K562 (cell line): Measurements from ENCODE around the gene GREB1. TPM values are rescaled to one million over a fixed set of nuclear protein-coding genes. Genes with fewer than 3 reads are reported as not detected.

Experiments
- ATAC-seq: fragments of 200-7000 bp; cut with Tn5 transposase; 3 replicates; pipeline ENCODE4 v1.9.1; 2020; ENCODE audit warnings: moderate library complexity
- BruUV-seq: library from RNA; stranded (reverse); fragments of 400-500 nt; replicated peaks from 2 replicates; lab custom pipeline; 2021; lab: Mats Ljungman, UMichigan
- CTCF ChIA-PET: fragments of 300-600 bp; formaldehyde crosslinking; extraction: SDS; loops from one replicate; lab custom pipeline; 2021; ENCODE audit warnings: low intra/inter-chr PET ratio; lab: Yijun Ruan, JAX
- POLR2A ChIA-PET: fragments of 300-600, 350-650 bp; sonication (Branson Sonifier 250); formaldehyde crosslinking; extraction: SDS; loops from one replicate; lab custom pipeline; 2021; ENCODE audit warnings: antibody characterized with exemption, inconsistent platforms; lab: Yijun Ruan, JAX
- DNase-seq, 4 experiments: peaks; one replicate each; pipeline versions ENCODE4 v3.0.0 to v3.0.0-alpha.2; 2011 to 2018; ENCODE audit warnings: low spot score in 3 of 4, mixed read lengths in 3 of 4; ENCODE audit errors: extremely low read depth in 1 of 4
- FAIRE-seq: peaks from 2 replicates; lab custom pipeline; 2011; peaks lifted over from hg19 to GRCh38; lab: Jason Lieb, UNC
- H2AFZ ChIP-seq: 2 replicates; pipeline ENCODE4 v1.6.0; 2011; ENCODE audit warnings: low read depth, low read length, control low read depth, inconsistent platforms
- H3K27ac ChIP-seq: fragments of 200-600 bp; 3 replicates; pipeline ENCODE4 v1.8.0; 2011; ENCODE audit warnings: low read depth, mild to moderate bottlenecking, control low read depth, inconsistent platforms, low read length, moderate library complexity, mixed read lengths; ENCODE audit errors: extremely low read depth
- H3K27me3 ChIP-seq, 2 experiments: fragments of 300-600 bp in 1 of 2; 2 replicates in 1 of 2; 3 replicates in 1 of 2; pipeline versions ENCODE4 v1.6.0 to v1.8.0; 2011; ENCODE audit warnings: inconsistent platforms in 2 of 2, low read length in 2 of 2, mild to moderate bottlenecking in 1 of 2, mixed read lengths in 1 of 2, moderate library complexity in 1 of 2; ENCODE audit not compliant: control insufficient read depth in 2 of 2, insufficient read depth in 2 of 2
- H3K36me3 ChIP-seq: fragments of 300-600 bp; 3 replicates; pipeline ENCODE4 v1.8.0; 2011; ENCODE audit warnings: mild to moderate bottlenecking, low read length, inconsistent platforms; ENCODE audit not compliant: control insufficient read depth, insufficient read depth
- H3K4me1 ChIP-seq, 2 experiments: fragments of 200-600 bp in 1 of 2; replicated peaks in 1 of 2; 2 replicates in 1 of 2; 3 replicates in 1 of 2; pipeline versions ENCODE4 v1.5.1 to v1.8.0; 2011; ENCODE audit warnings: inconsistent platforms in 2 of 2, low read length in 2 of 2, mild to moderate bottlenecking in 1 of 2, mixed read lengths in 1 of 2, moderate library complexity in 1 of 2; ENCODE audit not compliant: control insufficient read depth in 2 of 2, insufficient read depth in 2 of 2
- H3K4me2 ChIP-seq: 2 replicates; pipeline ENCODE4 v1.6.1; 2011; ENCODE audit warnings: low read length, control low read depth, inconsistent platforms, mixed read lengths; ENCODE audit not compliant: insufficient read depth
- H3K4me3 ChIP-seq: fragments of 200-600 bp; sonication (generic), shearing (Covaris generic); 2 replicates; pipeline ENCODE4 v1.5.1; 2016; ENCODE audit warnings: control low read depth, inconsistent platforms
- H3K79me2 ChIP-seq: fragments of 200-600 bp; 3 replicates; pipeline ENCODE4 v1.8.0; 2011; ENCODE audit warnings: low read length, inconsistent platforms; ENCODE audit not compliant: control insufficient read depth, insufficient read depth
- H3K9ac ChIP-seq, 2 experiments: 2 replicates each; pipeline versions ENCODE4 v1.6.0 to v1.6.1; 2011; ENCODE audit warnings: low read depth in 2 of 2, low read length in 2 of 2, control low read depth in 1 of 2, inconsistent platforms in 1 of 2, mild to moderate bottlenecking in 1 of 2, mixed read lengths in 1 of 2; ENCODE audit not compliant: insufficient read depth in 1 of 2
- H3K9me1 ChIP-seq: one replicate; pipeline ENCODE4 v1.6.0; 2011; ENCODE audit warnings: inconsistent platforms, mild to moderate bottlenecking, low read length, moderate library complexity; ENCODE audit not compliant: control insufficient read depth, insufficient read depth
- H3K9me3 ChIP-seq: replicated peaks from 2 replicates; pipeline ENCODE4 v1.5.1; 2011; ENCODE audit warnings: low read depth, low read length, inconsistent platforms; ENCODE audit not compliant: control insufficient read depth, insufficient read depth
- H4K20me1 ChIP-seq: replicated peaks from 2 replicates; pipeline ENCODE4 v1.6.1; 2011; ENCODE audit warnings: low read length, inconsistent platforms, mixed read lengths; ENCODE audit not compliant: control insufficient read depth, insufficient read depth
- GTF2F1 ChIP-seq: IDR thresholded peaks from 2 replicates; pipeline ENCODE4 v1.6.1; 2011; ENCODE audit warnings: low read depth, low read length, improper control_type of control experiment
- KLF6 ChIP-seq: fragments of 250-450 bp; sonication (Bioruptor Pico); IDR thresholded peaks from 2 replicates; pipeline ENCODE4 v1.4.0; 2020; ENCODE audit warnings: mild to moderate bottlenecking, moderate library complexity, borderline replicate concordance
- MCM7 ChIP-seq, 2 experiments: fragments of 450-650 bp; IDR thresholded peaks; 2 replicates each; pipeline ENCODE4 v1.6.1; 2016 to 2018
- MNT ChIP-seq, 2 experiments: fragments of 450-650 bp; conservative IDR thresholded peaks; 2 replicates each; pipeline ENCODE4 v1.6.1; 2017; ENCODE audit warnings: mild to moderate bottlenecking in 2 of 2, moderate library complexity in 2 of 2
- RFX7 ChIP-seq: fragments of 250-450 bp; sonication (Bioruptor Pico); IDR thresholded peaks from 2 replicates; pipeline ENCODE4 v1.5.1; 2021; ENCODE audit warnings: mild to moderate bottlenecking
- TEAD4 ChIP-seq, 2 experiments: sonication (generic) in 1 of 2; formaldehyde crosslinking in 1 of 2; IDR thresholded peaks; 2 replicates each; pipeline versions ENCODE4 v1.6.1 to v1.8.0; 2012 to 2022; ENCODE audit warnings: borderline replicate concordance in 1 of 2, inconsistent platforms in 1 of 2, low read length in 1 of 2, mild to moderate bottlenecking in 1 of 2, missing genetic modification reagents in 1 of 2
- ZEB2 ChIP-seq: fragments of 450-650 bp; IDR thresholded peaks from 2 replicates; pipeline ENCODE4 v1.6.1; 2016
- WGBS: fragments of 100-300 bp; shearing (Covaris generic); methylation state at CpG from one replicate; pipeline ENCODE4 v1.1.6; 2016; ENCODE audit warnings: low coverage, mixed read lengths; ENCODE audit not compliant: insufficient coverage; ENCODE audit errors: missing lambda C conversion rate; 5-methylcytosine and 5-hydroxymethylcytosine counted together
- in situ Hi-C: fragments of 300-500 bp; cut with MboI; formaldehyde crosslinking; loops from 4 replicates; pipeline ENCODE4 v1.15.0; 2018; ENCODE audit warnings: inconsistent platforms, mixed read lengths
- intact Hi-C: fragments of 100-400 bp; cut with micrococcal nuclease; formaldehyde crosslinking; loops from 2 replicates; pipeline ENCODE4 v1.14.2; 2022
- polyA plus RNA-seq, 8 experiments: library from polyadenylated mRNA; depleted of rRNA in 4 of 8; stranded (reverse) in 5 of 8; unstranded in 3 of 8; fragments of >200 nt; fragmentation: Nextera tagmentation in 2 of 8; fragmentation: Illumina TruSeq in 1 of 8; extraction: Ambion mirVana in 2 of 8; extraction: Trizol in 1 of 8; gene quantifications; 2 replicates each; pipeline versions ENCODE4 v1.2.1 to v1.2.3, GENCODE V29; 2011 to 2014; ENCODE audit warnings: inconsistent platforms in 1 of 8, missing spikeins in 1 of 8
- total RNA-seq, 7 experiments: library from RNA; depleted of rRNA in 6 of 7; stranded (reverse); fragments of >200 nt in 6 of 7; fragmentation: Illumina TruSeq in 2 of 7; extraction: Trizol in 2 of 7; gene quantifications; 2 replicates each; pipeline versions ENCODE4 v1.2.1 to v1.2.3, GENCODE V29; 2011 to 2021; ENCODE audit warnings: low replicate concordance in 1 of 7

The GREB1 gene
- total and polyA plus RNA-seq, 9 of the 15 experiments (the other 6 are each of a cell fraction or from before 2014, with no cell fraction given), result 0.04 to 0.86 (median 0.10) TPM; not detected in 1

GRCh38 chr2:11582862-11583752 is 49.3 kb downstream of the GREB1 start:
- no peak overlapping the region for H2AFZ ChIP-seq
- peaks cover 5% of the 10 kb centered on the region for H4K20me1 ChIP-seq
- no peak overlapping the region for H3K4me2 ChIP-seq
- no peaks in the 10 kb centered on the region; the same call in 2 of the 3 replicates for H3K36me3 ChIP-seq
- whole genome bisulfite sequencing, result 6% methylated on average over 18 of the region's 19 CpGs
- no TSS peak for BruUV-seq
- ChIA-PET CTCF (interaction anchor here (1.1 to 3.6 kb wide), 8 partner anchors 106 to 751 kb away, joined by 3 to 56 read pairs (median 6); a partner anchor contains a TSS), POLR2A (interaction anchor here (0.7 to 1.5 kb wide), 2 partner anchors 21 to 785 kb away, joined by 3 to 5 read pairs; no protein-coding TSS in a partner anchor)
- peaks cover 7 to 8% of the 10 kb centered on the region in 2 experiments; a peak in 3 of 5 replicates for H3K4me1 ChIP-seq
- FAIRE-seq, result peak; percentile 91
- peak; percentile 82 for ATAC-seq
- no peaks in the 10 kb centered on the region for H3K9me3 ChIP-seq
- intact Hi-C loops, result loop anchor here (1.0 to 10.0 kb wide), 2 partner anchors 105 to 358 kb away; no protein-coding TSS in a partner anchor
- DNase-seq, result peak; percentile 60 to 73 (median 72)
- H3K27ac ChIP-seq, result no peak overlapping the region
- no peak overlapping the region for H3K4me3 ChIP-seq
- no peaks in the 10 kb centered on the region for H3K9me1 ChIP-seq
- H3K9ac ChIP-seq, result no peak overlapping the region
- no peaks in the 10 kb centered on the region for H3K79me2 ChIP-seq
- peaks cover 22 to 86% of the 10 kb centered on the region in 2 experiments for H3K27me3 ChIP-seq
- in situ Hi-C loops, result loop anchor here (5.0 kb wide), 3 partner anchors 106 to 746 kb away; a partner anchor contains a TSS
- TF ChIP-seq GTF2F1, result no peak
- no peak for TF ChIP-seq KLF6 (CRISPR knock-in tag)
- TF ChIP-seq TEAD4 (IDR thresholded peaks at IDR 0.05; ENCODE audit: low read length), result no peak
- TF ChIP-seq TEAD4 (CRISPR knock-in tag; IDR thresholded peaks at IDR 0.05; ENCODE audit: borderline replicate concordance), result no peak
- 0 out of 4 replicates have a peak, but pooled peaks have one; percentile 14 to 17 for TF ChIP-seq MNT (conservative IDR thresholded peaks at IDR 0.05)
- no peak for TF ChIP-seq ZEB2
- no peak for TF ChIP-seq RFX7 (CRISPR knock-in tag)
- no peak for TF ChIP-seq MCM7 (IDR thresholded peaks at IDR 0.05)
